Mesodermal cell (in vitro differentiated cells): ENCODE results near the gene DPH2.

ENCODE experiments used
- H3K27ac ChIP-seq: 2 replicates; pipeline ENCODE4 v1.7.0; 2013; ENCODE audit warnings: mild to moderate bottlenecking, low read depth, low read length, moderate library complexity; ENCODE audit not compliant: severe bottlenecking
- H3K36me3 ChIP-seq: 2 replicates; pipeline ENCODE4 v1.7.1; 2013; ENCODE audit warnings: mild to moderate bottlenecking, low read length, moderate library complexity; ENCODE audit not compliant: control insufficient read depth, insufficient read depth
- H3K4me1 ChIP-seq: one replicate; pipeline ENCODE4 v1.7.1; 2013; ENCODE audit warnings: mild to moderate bottlenecking, low read length; ENCODE audit not compliant: insufficient read depth, control insufficient read depth, poor library complexity, severe bottlenecking
- H3K4me3 ChIP-seq: 2 replicates; pipeline ENCODE4 v1.7.0; 2013; ENCODE audit warnings: low read length, control low read depth, mild to moderate bottlenecking; ENCODE audit not compliant: insufficient read depth, poor library complexity, severe bottlenecking; ENCODE audit errors: extremely low read depth
- H3K9me3 ChIP-seq: 2 replicates; pipeline ENCODE4 v1.7.1; 2013; ENCODE audit warnings: mild to moderate bottlenecking, low read length, moderate library complexity; ENCODE audit not compliant: control insufficient read depth
- whole genome bisulfite sequencing, 2 experiments: methylation state at CpG; one replicate each; pipeline ENCODE4 v1.1.5; 2013; ENCODE audit warnings: missing lambda C conversion rate in 2 of 2; ENCODE audit not compliant: insufficient coverage in 2 of 2; 5-methylcytosine and 5-hydroxymethylcytosine counted together

DPH2 gene

DNA sequence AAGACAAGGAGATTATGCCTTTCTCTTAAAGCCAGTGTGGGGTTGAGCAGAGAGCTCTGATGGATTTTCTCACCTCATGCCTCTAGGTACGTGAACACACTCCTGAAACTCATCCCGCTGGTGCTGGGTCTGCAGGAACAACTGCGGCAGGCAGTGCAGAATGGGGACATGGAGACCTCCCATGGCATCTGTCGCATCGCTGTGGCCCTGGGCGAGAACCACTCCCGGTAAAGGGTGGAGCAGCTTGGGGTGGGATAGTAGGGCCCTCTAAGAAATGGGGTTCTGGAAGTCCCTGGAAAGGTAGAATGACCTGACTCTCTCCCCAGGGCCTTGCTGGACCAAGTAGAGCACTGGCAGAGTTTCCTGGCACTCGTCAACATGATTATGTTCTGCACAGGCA lies 13.6 kb upstream of the DPH2 start:
- Histone ChIP-seq H3K4me3 (no peak overlapping the region), H3K36me3 (peaks cover 47% of the 10 kb centered on the region), H3K9me3 (no peaks in the 10 kb centered on the region), H3K4me1 (no peaks in the 10 kb centered on the region), H3K27ac (no peak overlapping the region)
- 94 to 100% methylated on average over 4 to 8 of the region's 8 CpGs for WGBS, 2 experiments

DNA sequence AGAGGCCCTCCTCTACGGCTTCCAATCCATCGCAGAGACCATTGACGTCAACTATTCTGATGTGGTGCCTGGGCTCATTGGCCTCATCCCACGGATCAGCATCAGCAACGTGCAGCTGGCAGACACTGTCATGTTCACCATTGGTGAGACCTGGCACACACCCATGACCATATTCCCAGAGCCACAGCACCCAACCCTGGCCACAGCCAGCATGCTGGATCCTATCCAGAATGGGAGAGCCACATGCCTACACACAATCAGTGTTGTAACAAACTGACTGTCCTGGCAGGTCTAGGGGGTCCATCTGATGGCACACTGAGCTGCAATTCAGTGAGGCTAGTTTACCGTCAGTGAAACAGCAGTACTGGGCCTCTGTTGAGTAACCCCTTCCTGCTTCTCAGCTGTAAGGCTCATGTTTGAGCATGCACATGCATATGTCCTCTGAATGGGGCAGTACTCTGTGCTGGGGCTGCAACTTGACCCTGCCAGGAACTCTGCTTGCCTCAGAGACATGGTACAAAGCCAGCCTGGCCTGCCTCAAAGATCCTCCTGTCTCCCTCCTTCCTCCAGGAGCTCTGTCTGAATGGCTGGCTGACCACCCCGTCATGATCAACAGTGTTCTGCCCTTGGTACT lies 12.3 kb upstream of the DPH2 start:
- no peak overlapping the region for H3K27ac ChIP-seq

DNA sequence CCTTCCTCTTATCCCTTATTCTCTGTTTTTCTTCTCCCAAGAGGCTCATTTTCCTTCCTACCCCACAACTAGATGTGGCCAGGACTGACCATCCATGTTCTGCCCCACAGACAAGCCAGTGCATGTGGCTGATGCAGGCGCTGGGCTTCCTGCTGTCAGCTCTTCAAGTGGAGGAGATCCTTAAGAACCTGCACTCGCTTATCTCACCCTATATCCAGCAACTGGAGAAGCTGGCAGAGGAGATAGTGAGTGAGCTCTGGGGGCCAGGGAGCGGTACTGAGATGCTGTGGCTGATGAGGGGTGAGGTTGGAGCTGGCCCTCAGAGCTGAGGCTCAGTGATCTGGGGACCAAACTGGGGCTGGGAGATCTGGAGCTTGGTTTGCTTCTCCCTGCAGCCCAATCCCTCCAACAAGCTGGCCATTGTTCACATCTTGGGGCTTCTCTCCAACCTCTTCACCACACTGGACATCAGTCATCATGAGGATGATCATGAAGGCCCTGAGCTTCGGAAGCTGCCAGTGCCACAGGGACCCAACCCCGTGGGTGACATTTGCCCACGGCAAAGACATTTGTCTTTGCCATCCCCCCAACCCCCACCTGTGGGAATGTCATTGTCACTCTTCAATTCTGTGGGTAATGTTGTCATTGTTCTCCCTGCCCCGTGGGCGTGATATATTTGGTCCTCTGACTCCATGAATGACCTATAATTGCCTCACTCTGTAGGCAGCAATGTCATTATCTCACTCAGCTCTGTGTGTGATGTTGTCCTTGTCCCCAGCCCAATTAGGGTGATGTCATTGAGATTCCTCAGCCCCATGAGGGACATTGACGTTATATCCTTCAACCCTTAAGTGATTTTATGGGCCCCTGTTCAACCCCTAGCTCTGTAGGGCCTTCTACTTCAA lies 11.2 kb upstream of the DPH2 start:
- WGBS, 2 experiments = 91 to 92% methylated on average over 5 to 7 of the region's 9 CpGs
- H3K4me1 ChIP-seq = no peaks in the 10 kb centered on the region
- H3K4me3 ChIP-seq = no peak overlapping the region
- H3K27ac ChIP-seq = no peak overlapping the region
- peaks cover 58% of the 10 kb centered on the region for H3K36me3 ChIP-seq
- no peaks in the 10 kb centered on the region for H3K9me3 ChIP-seq

More for the DNA sequence above, 12.3 kb upstream of the DPH2 start:
- no peaks in the 10 kb centered on the region for H3K9me3 ChIP-seq
- peaks cover 57% of the 10 kb centered on the region for H3K36me3 ChIP-seq
- H3K4me3 ChIP-seq = no peak overlapping the region
- 91 to 97% methylated on average over 6 to 7 of the region's 7 CpGs for WGBS, 2 experiments
- H3K4me1 ChIP-seq = no peaks in the 10 kb centered on the region

DNA sequence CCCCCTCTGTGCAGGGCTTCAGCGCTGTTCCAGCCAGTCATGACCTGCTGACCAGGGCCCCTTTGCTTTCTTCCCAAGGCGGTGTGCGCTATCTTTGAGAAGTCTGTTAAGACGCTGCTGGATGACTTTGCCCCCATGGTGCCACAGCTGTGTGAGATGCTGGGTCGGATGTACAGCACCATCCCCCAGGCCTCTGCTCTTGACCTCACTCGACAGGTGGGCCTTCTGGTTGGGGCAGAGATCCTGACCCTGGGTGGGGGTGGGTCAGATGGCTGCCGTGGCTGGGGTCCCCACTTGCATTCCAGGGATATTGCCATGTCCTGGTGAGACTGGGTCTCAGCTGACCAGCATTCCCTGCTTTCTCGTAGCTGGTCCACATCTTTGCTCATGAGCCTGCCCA lies 9.0 kb upstream of the DPH2 start:
- H3K9me3 ChIP-seq = no peaks in the 10 kb centered on the region
- peaks cover 65% of the 10 kb centered on the region for H3K36me3 ChIP-seq
- H3K27ac ChIP-seq = no peak overlapping the region
- H3K4me3 ChIP-seq = no peak overlapping the region
- H3K4me1 ChIP-seq = no peaks in the 10 kb centered on the region
- 92 to 93% methylated on average over 7 of the region's 8 CpGs for WGBS, 2 experiments

DNA sequence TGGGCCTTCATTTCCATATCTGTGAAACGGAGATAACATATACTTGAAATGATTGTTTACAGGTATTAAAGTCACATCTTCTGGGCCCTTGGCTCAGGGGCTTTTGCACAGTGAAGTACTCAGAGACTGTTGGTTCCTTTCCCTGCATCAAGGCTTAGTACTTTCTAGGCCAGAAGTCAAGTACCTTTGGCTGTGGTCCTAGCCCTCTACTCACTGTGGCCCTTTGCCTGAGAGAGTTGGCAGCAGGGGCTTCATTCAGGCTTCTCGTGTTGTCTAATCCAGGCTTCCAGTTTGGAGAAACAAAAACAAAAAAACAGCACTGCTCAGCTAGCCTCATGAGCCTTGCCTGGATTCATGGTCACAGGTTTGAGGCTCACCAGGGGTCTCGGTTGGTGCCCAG lies 8.1 kb upstream of the DPH2 start:
- Histone ChIP-seq H3K4me1 (no peaks in the 10 kb centered on the region), H3K9me3 (no peaks in the 10 kb centered on the region), H3K36me3 (peaks cover 62% of the 10 kb centered on the region), H3K27ac (no peak overlapping the region), H3K4me3 (no peak overlapping the region)
- WGBS, 2 experiments = 95 to 97% methylated on average over 2 of the region's 3 CpGs

DNA sequence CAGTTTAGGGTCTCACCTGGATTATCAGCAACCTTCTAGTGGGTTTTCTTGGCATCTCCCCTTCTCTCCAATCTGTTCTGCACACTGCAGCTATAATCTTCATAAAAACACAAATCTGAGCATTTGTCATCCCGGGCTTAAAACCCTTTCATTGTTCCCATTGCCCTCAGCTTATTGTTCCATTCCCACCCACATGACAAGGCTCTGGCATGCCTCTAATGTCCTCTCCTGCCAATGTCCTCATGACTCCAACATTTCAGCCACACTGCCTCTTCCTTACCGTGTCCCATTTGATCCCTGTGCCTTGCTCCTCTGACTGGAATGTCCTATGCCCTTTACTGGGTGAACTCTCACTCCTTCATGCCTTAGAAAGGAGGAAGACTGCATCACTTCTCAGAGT lies 7.5 kb upstream of the DPH2 start:
- Histone ChIP-seq H3K36me3 (peaks cover 58% of the 10 kb centered on the region), H3K27ac (no peak overlapping the region), H3K9me3 (no peaks in the 10 kb centered on the region), H3K4me3 (no peak overlapping the region), H3K4me1 (no peaks in the 10 kb centered on the region)
- WGBS, 2 experiments = 87 to 90% methylated on average over 2 of the region's 2 CpGs

DNA sequence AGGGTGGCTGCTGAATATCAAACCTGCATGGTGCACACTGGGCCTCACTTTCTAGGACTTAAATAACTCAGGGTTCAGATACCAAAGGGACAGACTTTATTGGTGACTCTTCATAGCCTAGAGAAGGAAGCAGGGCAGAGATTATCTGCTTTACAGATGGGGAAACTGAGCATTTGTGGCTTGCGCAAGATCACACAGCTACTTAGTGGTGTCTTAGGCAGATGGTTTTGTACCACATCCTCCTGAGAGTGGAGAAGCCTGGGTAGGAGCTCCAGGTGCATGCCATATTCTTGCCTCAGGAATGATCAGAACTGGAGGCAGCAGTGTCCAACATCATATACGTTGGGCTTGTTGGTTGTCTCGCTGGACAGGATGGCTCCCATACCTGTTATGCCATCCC lies 6.8 kb upstream of the DPH2 start:
- no peak overlapping the region for H3K27ac ChIP-seq
- peaks cover 54% of the 10 kb centered on the region for H3K36me3 ChIP-seq
- H3K4me3 ChIP-seq = no peak overlapping the region
- H3K4me1 ChIP-seq = no peaks in the 10 kb centered on the region
- no peaks in the 10 kb centered on the region for H3K9me3 ChIP-seq
- WGBS, 2 experiments = 90 to 98% methylated on average over 3 of the region's 3 CpGs

DNA sequence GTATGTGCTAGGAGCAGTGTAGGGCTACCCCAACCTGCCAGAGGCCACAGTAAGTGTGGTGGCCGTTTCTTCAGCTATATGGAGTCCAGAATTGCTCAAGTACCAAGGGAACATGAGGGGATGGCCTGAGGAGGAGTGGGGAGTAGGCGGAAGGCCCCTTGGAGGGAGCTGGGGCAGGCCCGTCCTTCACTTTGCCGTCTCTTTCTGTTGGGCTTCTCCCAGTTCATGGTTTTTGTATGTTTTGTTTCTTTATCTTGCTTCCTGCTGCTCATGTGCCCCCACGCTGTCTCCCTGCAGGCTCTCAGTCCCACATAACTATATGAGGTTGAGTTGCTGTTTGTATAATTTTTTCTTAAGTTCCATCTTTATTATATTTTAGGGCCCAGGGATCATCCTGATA lies 5.9 kb upstream of the DPH2 start:
- WGBS, 2 experiments = 95 to 96% methylated on average over 4 of the region's 5 CpGs
- H3K4me3 ChIP-seq = no peak overlapping the region
- peaks cover 45% of the 10 kb centered on the region for H3K36me3 ChIP-seq
- no peaks in the 10 kb centered on the region for H3K9me3 ChIP-seq
- H3K4me1 ChIP-seq = no peaks in the 10 kb centered on the region
- no peak overlapping the region for H3K27ac ChIP-seq

DNA sequence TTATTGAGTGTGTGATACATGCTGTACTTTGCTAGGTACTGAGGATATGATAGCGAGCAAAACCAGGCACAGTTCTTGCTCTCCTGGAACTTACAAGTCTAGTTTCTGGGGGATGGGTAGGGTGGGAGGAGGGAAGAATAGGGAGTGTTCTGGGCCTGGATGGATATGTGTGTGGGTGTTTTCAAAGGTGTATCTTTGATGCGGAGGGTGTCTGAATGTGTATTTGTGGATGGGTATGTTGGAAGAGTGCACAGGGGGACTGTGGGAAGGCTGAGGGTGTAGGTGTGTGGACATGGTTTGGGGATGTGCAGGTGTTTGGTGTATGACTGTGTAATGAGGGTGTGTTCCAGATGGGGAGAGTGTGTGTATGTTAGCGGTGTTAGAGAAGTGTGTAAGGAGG lies 4.5 kb upstream of the DPH2 start:
- H3K9me3 ChIP-seq = no peaks in the 10 kb centered on the region
- 93 to 100% methylated on average over 2 of the region's 3 CpGs for WGBS, 2 experiments
- peaks cover 32% of the 10 kb centered on the region for H3K36me3 ChIP-seq
- no peaks in the 10 kb centered on the region for H3K4me1 ChIP-seq
- no peak overlapping the region for H3K27ac ChIP-seq
- no peak overlapping the region for H3K4me3 ChIP-seq

DNA sequence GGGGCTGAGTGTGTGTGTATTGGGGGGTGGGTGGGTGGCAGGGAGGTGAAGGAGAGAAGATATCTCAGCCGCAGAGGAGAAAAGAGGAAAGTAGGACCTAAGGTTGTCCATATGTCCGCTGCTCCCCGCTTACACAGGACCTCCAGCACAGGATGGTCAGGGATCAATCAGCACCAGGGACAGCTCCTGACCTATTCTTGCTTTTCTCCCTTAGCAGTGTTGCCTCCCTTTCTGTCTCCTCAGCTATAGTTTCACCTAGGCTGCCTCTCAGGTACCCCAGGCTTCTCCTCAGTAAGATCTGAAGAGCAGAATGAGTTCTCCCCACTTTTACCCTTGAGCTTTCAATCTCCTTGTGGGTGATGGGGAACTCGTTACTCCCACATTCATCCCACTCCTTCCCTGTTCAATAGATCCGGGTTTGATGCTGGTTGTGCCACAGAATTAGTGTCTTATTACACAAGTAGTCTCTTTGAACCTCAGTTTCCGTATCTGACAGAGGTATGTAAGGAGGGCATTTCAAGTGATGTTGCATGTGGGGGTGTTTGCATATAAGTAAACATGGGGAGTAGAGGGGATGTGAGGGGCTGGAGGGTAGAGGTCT lies 1.4 kb upstream of the DPH2 start:
- no peak overlapping the region for H3K27ac ChIP-seq
- WGBS, 2 experiments = 84% methylated on average over 4 to 5 of the region's 6 CpGs
- peaks cover 34% of the 10 kb centered on the region for H3K36me3 ChIP-seq
- no peak overlapping the region for H3K4me3 ChIP-seq
- H3K9me3 ChIP-seq = no peaks in the 10 kb centered on the region
- H3K4me1 ChIP-seq = peaks cover 7% of the 10 kb centered on the region

DNA sequence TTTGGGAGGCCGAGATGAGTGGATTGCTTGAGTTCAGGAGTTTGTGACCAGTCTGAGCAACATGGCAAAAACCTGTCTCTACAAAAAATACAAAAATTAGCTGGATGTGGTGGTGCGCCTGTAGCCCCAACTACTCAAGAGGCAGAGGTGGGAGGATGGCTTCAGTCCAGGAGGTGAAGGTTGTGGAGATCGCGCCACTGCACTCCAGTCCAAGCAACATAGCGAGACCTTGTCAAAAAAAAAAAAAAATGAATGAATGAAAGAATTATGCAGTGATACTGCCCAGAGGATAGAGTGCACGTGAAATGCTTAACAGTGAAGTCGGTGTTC lies 429 bp upstream of the DPH2 start:
- no peaks in the 10 kb centered on the region for H3K9me3 ChIP-seq
- H3K4me1 ChIP-seq = peaks cover 7% of the 10 kb centered on the region
- WGBS, 2 experiments = 49 to 70% methylated on average over 5 to 7 of the region's 7 CpGs
- H3K27ac ChIP-seq = no peak overlapping the region
- peaks cover 28% of the 10 kb centered on the region for H3K36me3 ChIP-seq
- H3K4me3 ChIP-seq = no peak overlapping the region
